CD4-positive, alpha-beta T cell treated with Interferon alpha-2 for 1 hour (primary cell): ENCODE measurements around the gene APOC4.
"Not testable (repeated sequence)": the region's sequence is repeated elsewhere in the genome, so short reads cannot be mapped to it uniquely, and the experiment has no call there.

ENCODE experiments used
- DNase-seq, 2 donors: peaks; one replicate each; pipeline ENCODE4 v3.0.0-alpha.2; 2020 to 2022

Gene APOC4, protein sequence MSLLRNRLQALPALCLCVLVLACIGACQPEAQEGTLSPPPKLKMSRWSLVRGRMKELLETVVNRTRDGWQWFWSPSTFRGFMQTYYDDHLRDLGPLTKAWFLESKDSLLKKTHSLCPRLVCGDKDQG

DNA sequence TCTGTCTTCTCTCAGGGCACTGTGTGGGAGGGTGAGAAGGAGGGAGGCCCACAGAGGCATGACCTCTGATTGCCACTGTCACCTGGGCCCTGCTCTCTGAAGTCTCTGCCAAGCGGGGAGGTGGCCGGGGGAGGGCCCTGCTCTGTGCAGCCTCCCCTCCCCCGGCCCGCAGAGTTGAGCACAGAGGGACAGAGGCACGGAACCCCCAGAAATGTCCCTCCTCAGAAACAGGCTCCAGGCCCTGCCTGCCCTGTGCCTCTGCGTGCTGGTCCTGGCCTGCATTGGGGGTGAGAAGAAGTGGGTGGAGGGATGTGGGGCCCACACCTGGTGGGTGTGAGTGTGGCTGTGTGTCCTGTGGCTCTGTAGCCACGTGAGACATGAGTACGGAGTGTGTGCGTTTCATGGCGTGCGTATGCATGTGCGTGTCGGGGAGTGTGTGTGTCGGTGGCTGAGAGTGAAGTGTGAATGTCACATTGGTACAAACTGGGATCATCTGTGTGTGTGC, at the start of gene APOC4:
APOC4 (plus strand) TSS at position 171 of the 505 bp plus-strand sequence; CDS start at position 212, 41 bp downstream.
- no peak for DNase-seq

DNA sequence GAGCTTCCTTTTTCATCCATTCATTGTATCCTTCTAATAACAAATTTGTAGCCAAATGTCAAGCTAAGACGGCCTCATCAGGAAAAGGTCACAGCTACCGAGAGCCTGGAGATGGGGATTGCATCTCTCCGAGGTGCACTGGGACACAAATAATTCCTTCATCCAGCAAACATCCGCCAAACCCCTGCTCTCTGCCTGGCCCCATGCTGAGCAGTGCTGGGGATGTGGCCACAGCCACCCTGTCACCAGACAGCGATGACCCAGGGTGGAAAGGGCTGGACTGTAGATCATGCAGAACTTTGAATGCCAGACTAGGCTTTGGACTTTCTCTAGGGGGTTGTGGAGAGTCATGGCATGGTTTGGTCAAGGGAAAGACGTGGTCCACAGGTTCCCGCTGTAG, 49.1 kb upstream of the APOC4 start:
- no peak for DNase-seq

DNA sequence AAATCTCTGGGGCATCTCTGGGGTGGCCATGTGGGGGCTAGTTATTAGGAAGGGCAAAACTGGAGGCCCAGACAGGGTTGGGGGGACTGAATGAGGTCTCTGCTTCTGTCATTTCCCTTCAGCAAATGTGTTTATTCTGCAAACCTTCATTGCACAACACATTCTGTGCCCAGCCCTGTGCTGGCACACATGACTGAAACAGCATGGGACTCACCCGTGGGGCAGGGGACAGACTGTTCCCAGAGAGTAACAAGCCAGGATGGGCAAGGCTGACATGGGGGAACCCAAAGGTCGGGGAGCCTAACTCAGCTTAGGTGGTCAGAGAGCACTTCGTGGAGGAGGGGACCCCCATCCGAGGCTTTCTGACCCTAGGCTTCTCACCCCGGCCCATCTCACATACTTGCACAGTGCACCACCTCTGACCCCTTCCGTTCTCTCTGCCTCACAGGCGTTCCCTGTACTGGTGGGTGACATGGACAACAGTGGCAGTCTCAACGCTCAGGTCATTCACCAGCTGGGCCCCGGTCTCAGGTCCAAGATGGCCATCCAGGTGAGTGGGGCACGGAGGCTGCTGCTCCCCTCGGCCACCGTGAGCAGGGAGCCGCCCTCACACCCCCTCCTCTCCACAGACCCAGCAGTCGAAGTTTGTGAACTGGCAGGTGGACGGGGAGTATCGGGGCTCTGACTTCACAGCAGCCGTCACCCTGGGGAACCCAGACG, 48.5 kb upstream of the APOC4 start:
- no peak for DNase-seq

DNA sequence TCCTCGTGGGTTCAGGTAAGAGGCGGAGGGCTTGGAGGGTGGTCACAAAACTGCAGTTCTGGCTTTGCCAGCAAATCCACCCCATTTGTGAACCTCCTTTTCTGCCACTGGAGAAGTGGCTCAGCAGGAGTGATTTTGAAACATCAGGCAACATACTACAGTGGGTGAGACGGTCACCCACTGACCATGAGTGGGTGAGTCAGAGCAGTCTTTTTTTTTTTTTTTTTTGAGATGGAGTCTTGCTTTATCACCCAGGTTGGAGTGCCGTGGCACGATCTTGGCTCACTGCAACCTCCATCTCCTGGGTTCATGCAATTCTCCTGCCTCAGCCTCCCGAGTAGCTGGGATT, 48.0 kb upstream of the APOC4 start:
- DNase-seq: no peak

DNA sequence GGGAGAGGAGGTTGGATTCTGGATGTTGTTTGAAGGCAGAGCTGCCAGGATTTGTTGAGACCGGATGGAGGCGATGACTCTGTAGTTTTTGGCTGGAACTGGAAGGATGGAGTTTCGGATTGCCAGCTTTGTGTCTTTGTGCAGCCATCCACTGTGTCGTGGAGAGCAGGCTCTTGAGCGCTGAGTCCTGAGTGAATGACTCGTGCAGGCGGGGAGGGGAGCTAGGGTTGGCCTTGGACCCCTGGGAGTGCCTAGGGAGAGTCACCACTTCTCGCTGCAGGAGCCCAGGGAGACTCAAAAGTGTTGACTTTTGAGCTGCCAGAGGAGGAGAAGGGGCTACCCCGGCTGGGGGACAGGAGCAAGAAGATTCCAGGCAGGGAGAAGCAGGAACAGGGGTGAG, 47.1 kb upstream of the APOC4 start:
- no peak for DNase-seq

DNA sequence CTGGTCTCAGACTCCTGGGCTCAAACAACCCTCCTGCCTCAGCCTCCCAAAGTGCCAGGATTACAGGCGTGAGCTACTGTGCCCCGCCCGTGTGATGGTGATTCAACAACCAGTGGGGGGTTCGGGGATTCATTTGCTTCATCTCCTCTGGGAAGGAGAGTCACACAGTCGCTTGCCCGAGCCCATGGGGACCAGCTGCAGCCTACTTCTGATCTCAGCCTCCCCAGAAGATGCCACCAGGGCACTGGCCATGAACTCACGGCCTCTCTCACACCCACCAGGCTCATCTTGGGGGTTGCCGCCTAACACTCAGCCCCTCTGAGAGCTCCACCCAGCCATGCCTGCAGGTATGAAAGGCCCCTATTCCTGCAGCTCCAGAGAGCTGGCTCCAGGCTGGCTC, 44.2 kb upstream of the APOC4 start:
- no peak for DNase-seq

DNA sequence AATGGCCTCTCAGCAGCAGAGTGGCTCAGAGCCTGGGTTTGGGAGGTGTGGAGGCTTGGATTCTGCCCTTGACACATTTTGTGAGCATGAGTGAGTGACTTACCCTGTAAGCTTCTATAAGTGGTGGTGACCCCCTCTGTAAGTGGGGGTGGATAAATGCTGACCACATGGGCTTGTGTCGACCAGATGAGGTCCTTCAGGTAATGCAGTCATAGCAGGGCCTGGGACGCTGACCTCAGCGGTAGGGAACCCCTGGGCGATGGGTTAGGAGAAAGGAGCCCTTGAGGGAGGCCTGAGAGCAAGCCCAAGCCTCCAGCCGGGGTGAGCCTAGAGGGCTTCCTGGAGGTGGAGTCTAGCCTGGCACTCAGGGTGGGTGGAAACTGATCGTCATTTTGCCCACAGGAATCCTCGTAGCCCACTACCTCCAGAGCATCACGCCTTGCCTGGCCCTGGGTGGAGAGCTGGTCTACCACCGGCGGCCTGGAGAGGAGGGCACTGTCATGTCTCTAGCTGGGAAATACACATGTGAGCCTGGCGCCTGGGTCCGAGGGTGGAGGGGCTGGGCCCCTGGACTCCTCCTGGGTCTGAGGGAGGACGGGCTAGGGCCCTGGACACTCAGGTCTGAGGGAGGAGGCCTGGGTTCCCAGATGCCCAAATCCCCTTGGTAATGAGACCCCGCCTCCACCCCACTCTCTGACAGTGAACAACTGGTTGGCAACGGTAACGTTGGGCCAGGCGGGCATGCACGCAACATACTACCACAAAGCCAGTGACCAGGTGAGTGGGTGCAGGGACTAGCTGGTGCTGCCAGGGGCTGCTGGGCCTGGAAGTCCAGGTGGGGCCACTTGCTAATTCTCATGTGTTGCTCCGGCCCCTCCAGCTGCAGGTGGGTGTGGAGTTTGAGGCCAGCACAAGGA, 41.5 kb upstream of the APOC4 start:
- DNase-seq: no peak

DNA sequence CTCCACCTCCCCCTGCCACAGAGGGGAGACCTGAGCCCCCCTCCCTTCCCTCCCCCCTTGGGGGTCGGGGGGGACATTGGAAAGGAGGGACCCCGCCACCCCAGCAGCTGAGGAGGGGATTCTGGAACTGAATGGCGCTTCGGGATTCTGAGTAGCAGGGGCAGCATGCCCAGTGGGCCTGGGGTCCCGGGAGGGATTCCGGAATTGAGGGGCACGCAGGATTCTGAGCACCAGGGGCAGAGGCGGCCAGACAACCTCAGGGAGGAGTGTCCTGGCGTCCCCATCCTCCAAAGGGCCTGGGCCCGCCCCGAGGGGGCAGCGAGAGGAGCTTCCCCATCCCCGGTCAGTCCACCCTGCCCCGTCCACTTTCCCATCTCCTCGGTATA, 38.8 kb upstream of the APOC4 start:
- DNase-seq: no peak

DNA sequence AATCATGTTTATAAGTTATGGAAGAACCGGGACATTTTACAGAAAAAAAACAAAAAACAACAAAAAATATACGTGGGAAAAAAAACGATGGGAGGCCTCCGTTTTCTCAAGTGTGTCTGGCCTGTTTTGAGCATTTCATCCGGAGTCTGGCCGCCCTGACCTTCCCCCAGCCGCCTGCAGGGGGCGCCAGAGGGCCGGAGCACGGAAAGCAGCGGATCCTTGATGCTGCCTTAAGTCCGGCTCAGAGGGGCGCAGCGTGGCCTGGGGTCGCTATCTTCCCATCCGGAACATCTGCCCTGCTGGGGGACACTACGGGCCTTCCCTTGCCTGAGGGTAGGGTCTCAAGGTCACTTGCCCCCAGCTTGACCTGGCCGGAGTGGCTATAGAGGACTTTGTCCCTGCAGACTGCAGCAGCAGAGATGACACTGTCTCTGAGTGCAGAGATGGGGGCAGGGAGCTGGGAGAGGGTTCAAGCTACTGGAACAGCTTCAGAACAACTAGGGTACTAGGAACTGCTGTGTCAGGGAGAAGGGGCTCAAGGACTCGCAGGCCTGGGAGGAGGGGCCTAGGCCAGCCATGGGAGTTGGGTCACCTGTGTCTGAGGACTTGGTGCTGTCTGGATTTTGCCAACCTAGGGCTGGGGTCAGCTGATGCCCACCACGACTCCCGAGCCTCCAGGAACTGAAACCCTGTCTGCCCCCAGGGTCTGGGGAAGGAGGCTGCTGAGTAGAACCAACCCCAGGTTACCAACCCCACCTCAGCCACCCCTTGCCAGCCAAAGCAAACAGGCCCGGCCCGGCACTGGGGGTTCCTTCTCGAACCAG, 38.2 kb upstream of the APOC4 start:
- peak; percentile 58 to 74 for DNase-seq

DNA sequence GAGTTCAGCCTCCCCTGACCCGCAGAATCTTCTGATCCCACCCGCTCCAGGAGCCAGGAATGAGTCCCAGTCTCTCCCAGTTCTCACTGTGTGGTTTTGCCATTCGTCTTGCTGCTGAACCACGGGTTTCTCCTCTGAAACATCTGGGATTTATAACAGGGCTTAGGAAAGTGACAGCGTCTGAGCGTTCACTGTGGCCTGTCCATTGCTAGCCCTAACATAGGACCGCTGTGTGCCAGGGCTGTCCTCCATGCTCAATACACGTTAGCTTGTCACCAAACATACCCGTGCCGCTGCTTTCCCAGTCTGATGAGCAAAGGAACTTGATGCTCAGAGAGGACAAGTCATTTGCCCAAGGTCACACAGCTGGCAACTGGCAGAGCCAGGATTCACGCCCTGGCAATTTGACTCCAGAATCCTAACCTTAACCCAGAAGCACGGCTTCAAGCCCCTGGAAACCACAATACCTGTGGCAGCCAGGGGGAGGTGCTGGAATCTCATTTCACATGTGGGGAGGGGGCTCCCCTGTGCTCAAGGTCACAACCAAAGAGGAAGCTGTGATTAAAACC, 37.5 kb upstream of the APOC4 start:
- no peak for DNase-seq

DNA sequence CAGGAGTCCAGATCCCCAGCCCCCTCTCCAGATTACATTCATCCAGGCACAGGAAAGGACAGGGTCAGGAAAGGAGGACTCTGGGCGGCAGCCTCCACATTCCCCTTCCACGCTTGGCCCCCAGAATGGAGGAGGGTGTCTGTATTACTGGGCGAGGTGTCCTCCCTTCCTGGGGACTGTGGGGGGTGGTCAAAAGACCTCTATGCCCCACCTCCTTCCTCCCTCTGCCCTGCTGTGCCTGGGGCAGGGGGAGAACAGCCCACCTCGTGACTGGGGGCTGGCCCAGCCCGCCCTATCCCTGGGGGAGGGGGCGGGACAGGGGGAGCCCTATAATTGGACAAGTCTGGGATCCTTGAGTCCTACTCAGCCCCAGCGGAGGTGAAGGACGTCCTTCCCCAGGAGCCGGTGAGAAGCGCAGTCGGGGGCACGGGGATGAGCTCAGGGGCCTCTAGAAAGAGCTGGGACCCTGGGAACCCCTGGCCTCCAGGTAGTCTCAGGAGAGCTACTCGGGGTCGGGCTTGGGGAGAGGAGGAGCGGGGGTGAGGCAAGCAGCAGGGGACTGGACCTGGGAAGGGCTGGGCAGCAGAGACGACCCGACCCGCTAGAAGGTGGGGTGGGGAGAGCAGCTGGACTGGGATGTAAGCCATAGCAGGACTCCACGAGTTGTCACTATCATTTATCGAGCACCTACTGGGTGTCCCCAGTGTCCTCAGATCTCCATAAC, 36.4 kb upstream of the APOC4 start, which contains the start of gene APOE:
APOE (plus strand) TSS at position 360 of the 724 bp plus-strand sequence. CDS start 829 bp downstream, outside the sequence.
- no peak for DNase-seq

DNA sequence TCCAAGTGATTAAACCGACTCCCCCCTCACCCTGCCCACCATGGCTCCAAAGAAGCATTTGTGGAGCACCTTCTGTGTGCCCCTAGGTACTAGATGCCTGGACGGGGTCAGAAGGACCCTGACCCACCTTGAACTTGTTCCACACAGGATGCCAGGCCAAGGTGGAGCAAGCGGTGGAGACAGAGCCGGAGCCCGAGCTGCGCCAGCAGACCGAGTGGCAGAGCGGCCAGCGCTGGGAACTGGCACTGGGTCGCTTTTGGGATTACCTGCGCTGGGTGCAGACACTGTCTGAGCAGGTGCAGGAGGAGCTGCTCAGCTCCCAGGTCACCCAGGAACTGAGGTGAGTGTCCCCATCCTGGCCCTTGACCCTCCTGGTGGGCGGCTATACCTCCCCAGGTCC, 34.4 kb upstream of the APOC4 start:
- no peak for DNase-seq

DNA sequence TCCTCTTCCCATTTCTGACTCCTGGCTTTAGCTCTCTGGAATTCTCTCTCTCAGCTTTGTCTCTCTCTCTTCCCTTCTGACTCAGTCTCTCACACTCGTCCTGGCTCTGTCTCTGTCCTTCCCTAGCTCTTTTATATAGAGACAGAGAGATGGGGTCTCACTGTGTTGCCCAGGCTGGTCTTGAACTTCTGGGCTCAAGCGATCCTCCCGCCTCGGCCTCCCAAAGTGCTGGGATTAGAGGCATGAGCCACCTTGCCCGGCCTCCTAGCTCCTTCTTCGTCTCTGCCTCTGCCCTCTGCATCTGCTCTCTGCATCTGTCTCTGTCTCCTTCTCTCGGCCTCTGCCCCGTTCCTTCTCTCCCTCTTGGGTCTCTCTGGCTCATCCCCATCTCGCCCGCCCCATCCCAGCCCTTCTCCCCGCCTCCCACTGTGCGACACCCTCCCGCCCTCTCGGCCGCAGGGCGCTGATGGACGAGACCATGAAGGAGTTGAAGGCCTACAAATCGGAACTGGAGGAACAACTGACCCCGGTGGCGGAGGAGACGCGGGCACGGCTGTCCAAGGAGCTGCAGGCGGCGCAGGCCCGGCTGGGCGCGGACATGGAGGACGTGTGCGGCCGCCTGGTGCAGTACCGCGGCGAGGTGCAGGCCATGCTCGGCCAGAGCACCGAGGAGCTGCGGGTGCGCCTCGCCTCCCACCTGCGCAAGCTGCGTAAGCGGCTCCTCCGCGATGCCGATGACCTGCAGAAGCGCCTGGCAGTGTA, 33.8 kb upstream of the APOC4 start:
- no peak for DNase-seq

DNA sequence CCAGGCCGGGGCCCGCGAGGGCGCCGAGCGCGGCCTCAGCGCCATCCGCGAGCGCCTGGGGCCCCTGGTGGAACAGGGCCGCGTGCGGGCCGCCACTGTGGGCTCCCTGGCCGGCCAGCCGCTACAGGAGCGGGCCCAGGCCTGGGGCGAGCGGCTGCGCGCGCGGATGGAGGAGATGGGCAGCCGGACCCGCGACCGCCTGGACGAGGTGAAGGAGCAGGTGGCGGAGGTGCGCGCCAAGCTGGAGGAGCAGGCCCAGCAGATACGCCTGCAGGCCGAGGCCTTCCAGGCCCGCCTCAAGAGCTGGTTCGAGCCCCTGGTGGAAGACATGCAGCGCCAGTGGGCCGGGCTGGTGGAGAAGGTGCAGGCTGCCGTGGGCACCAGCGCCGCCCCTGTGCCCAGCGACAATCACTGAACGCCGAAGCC, 33.2 kb upstream of the APOC4 start:
- no peak for DNase-seq

DNA sequence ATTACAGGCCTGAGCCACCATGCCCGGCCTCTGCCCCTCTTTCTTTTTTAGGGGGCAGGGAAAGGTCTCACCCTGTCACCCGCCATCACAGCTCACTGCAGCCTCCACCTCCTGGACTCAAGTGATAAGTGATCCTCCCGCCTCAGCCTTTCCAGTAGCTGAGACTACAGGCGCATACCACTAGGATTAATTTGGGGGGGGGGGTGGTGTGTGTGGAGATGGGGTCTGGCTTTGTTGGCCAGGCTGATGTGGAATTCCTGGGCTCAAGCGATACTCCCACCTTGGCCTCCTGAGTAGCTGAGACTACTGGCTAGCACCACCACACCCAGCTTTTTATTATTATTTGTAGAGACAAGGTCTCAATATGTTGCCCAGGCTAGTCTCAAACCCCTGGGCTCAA, 32.3 kb upstream of the APOC4 start:
- no peak for DNase-seq

DNA sequence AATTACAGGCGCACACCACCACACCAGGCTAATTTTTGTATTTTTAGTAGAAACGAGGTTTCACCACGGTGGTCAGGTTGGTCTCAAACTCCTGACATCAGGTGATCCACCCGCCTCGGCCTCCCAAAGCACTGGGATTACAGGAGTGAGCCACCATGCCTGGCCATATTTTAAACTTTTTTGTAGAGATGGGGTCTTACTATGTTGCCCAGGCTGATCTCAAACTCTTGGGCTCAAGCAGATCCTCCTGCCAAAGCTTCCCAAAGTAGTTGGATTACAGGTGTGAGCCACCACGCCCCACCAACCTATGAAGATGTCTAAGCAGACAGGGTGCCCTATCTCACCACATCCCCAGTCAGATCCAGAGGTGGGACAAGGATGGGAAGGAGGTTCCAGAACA, 30.1 kb upstream of the APOC4 start:
- not testable (repeated sequence) for DNase-seq

DNA sequence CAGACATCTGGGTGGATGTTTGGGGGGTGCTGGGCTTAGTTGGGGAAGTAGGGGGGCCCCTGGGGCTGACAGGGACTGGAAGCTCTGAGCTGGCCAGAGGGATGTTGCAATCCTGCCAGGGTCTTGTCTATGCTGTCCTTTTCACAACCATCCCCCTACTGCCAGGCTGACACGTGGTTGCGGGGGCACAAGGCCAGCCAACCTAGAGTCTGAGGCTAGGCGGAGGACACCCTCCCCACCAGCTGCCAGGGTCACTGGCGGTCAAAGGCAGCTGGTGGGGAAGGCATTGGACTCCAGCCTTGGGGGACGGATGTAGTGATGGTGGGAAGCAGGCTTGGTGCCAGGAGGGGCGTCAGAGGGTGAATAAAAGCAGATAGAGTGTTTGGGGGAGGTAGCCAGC, 29.2 kb upstream of the APOC4 start:
- DNase-seq: no peak

DNA sequence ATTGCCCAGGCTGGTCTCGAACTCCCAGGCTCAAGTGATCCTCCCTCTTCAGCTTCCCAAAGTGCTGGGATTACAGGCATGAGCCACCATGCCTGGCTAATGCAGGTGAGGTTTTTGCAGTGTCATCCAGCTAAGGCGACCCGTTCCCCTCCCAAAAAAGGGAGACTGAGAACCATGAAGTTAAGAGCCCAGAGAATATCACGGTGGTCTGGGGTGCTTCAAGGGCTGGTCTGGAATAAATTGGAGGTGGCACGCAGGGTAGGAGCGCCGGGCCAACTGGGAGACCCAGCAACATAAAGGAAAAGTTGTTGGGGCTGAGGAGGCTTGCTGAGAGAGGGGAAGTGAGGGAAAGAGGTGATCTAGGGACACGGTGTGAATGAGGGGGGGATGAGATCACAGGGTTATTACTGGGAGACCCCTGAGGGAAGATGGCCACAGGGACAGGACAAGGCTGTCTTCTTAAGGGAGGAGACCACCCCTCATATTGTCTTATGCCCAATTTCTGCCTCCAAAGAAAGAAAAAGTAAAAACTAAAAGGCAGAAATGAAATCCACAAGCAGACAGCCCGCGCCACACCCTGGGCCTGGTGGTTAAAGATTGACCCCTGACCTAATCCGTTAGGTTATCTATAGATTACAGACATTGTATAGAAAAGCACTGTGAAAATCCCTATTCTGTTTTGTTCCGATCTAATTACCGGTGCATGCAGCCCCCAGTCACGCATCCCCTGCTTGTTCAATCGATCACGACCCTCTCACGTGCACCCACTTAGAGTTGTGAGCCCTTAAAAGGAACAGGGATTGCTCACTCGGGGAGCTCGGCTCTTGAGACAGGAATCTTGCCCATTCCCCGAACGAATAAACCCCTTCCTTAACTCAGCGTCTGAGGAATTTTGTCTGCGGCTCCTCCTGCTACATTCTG, 28.3 kb upstream of the APOC4 start:
- DNase-seq: not testable (repeated sequence)

DNA sequence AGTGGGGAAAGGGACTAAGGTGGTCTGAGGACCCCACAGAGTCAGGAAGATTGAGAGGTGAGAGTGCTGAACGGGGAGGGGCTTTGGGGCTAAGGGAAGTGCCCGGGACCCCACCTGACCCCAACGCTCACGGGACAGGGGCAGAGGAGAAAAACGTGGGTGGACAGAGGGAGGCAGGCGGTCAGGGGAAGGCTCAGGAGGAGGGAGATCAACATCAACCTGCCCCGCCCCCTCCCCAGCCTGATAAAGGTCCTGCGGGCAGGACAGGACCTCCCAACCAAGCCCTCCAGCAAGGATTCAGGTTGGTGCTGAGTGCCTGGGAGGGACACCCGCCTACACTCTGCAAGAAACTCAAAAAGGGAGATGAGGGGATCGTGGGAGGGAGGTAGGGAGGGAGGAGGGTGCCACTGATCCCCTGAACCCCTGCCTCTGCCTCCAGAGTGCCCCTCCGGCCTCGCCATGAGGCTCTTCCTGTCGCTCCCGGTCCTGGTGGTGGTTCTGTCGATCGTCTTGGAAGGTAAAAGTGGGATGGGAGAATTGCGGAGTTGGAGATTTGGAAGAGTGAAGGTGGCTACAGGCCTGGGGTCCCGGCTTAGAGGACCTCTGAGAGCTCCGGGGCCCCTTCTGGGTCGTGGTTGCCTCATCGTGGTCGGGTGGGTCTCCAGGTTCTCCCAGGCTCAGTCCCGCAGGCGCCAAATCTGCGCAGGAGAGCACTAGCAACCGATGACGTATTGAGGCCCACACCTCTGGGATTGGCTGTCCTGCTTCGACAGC, 27.4 kb upstream of the APOC4 start, which contains the start of gene APOC1:
APOC1 (plus strand) TSS at position 176 of the 774 bp plus-strand sequence; CDS start at position 460, 284 bp downstream.
- DNase-seq: peak; percentile 76 to 81
